Neuronal stem cell (in vitro differentiated cells): ENCODE measurements around the gene PTGIR.

ENCODE experiments used
- DNase-seq: peaks from one replicate; pipeline ENCODE4 v3.0.0-alpha.2; 2013; ENCODE audit warnings: low spot score
- H2AFZ ChIP-seq: one replicate; pipeline ENCODE4 v1.6.1; 2013; ENCODE audit warnings: mild to moderate bottlenecking, low read length, inconsistent platforms
- H2AK5ac ChIP-seq: 2 replicates; pipeline ENCODE4 v1.6.1; 2013; ENCODE audit warnings: low read depth, mild to moderate bottlenecking, inconsistent platforms, low read length, moderate library complexity, mixed read lengths
- H2BK120ac ChIP-seq: 2 replicates; pipeline ENCODE4 v1.6.1; 2013; ENCODE audit warnings: low read depth, mild to moderate bottlenecking, inconsistent platforms, low read length, moderate library complexity, mixed read lengths
- H2BK12ac ChIP-seq: one replicate; pipeline ENCODE4 v1.6.1; 2013; ENCODE audit warnings: low read length, inconsistent platforms
- H2BK15ac ChIP-seq: 2 replicates; pipeline ENCODE4 v1.6.1; 2013; ENCODE audit warnings: mild to moderate bottlenecking, low read length, inconsistent platforms, mixed read lengths
- H2BK5ac ChIP-seq: one replicate; pipeline ENCODE4 v1.6.1; 2013; ENCODE audit warnings: inconsistent platforms, mild to moderate bottlenecking, low read length, moderate library complexity
- H3K14ac ChIP-seq: one replicate; pipeline ENCODE4 v1.6.1; 2013; ENCODE audit warnings: low read length, inconsistent platforms
- H3K18ac ChIP-seq: 2 replicates; pipeline ENCODE4 v1.6.1; 2013; ENCODE audit warnings: low read length, inconsistent platforms
- H3K23ac ChIP-seq: 2 replicates; pipeline ENCODE4 v1.6.1; 2013; ENCODE audit warnings: low read depth, mild to moderate bottlenecking, mixed read lengths, low read length, inconsistent platforms; ENCODE audit not compliant: poor library complexity
- H3K27ac ChIP-seq: replicated peaks from 3 replicates; pipeline ENCODE4 v1.5.1; 2013; ENCODE audit warnings: low read length, inconsistent platforms
- H3K27me3 ChIP-seq, 3 experiments: 2 replicates each; pipeline ENCODE4 v1.6.1; 2013; ENCODE audit warnings: low read length in 3 of 3, mild to moderate bottlenecking in 2 of 3, inconsistent platforms in 1 of 3, low read depth in 1 of 3, mixed read lengths in 1 of 3, moderate library complexity in 1 of 3; ENCODE audit not compliant: control insufficient read depth in 3 of 3, insufficient read depth in 3 of 3
- H3K36me3 ChIP-seq, 2 donors: replicated peaks in 1 of 2; 2 replicates each; pipeline ENCODE4 v1.6.1; 2013; ENCODE audit warnings: low read length in 2 of 2; ENCODE audit not compliant: control insufficient read depth in 2 of 2, insufficient read depth in 2 of 2
- H3K4ac ChIP-seq: 2 replicates; pipeline ENCODE4 v1.6.1; 2013; ENCODE audit warnings: inconsistent platforms, mild to moderate bottlenecking, low read length, moderate library complexity
- H3K4me1 ChIP-seq, 2 donors: 1 replicate in 1 of 2; 2 replicates in 1 of 2; pipeline ENCODE4 v1.6.1; 2013; ENCODE audit warnings: low read length in 2 of 2, low read depth in 1 of 2; ENCODE audit not compliant: control insufficient read depth in 2 of 2, insufficient read depth in 1 of 2
- H3K4me2 ChIP-seq: one replicate; pipeline ENCODE4 v1.6.1; 2013; ENCODE audit warnings: mild to moderate bottlenecking, low read length, inconsistent platforms; ENCODE audit not compliant: insufficient read depth, poor library complexity, severe bottlenecking
- H3K4me3 ChIP-seq, 2 donors: 2 replicates each; pipeline ENCODE4 v1.5.1; 2013; ENCODE audit warnings: low read length in 2 of 2, mild to moderate bottlenecking in 2 of 2, inconsistent platforms in 1 of 2, moderate library complexity in 1 of 2
- H3K79me1 ChIP-seq: one replicate; pipeline ENCODE4 v1.6.1; 2013; ENCODE audit warnings: low read depth, mild to moderate bottlenecking, inconsistent platforms, low read length, moderate library complexity
- H3K9ac ChIP-seq: one replicate; pipeline ENCODE4 v1.6.1; 2013; ENCODE audit warnings: mild to moderate bottlenecking, low read depth, low read length, inconsistent platforms; ENCODE audit not compliant: poor library complexity
- H3K9me3 ChIP-seq, 2 donors: replicated peaks in 1 of 2; 2 replicates each; pipeline versions ENCODE3 to v1.6.1; 2013; ENCODE audit warnings: low read length in 2 of 2, mild to moderate bottlenecking in 2 of 2, inconsistent platforms in 1 of 2, low read depth in 1 of 2, mixed read lengths in 1 of 2, moderate library complexity in 1 of 2; ENCODE audit not compliant: control insufficient read depth in 2 of 2, insufficient read depth in 1 of 2
- H4K8ac ChIP-seq: one replicate; pipeline ENCODE4 v1.6.1; 2013; ENCODE audit warnings: low read depth, mild to moderate bottlenecking, inconsistent platforms, low read length, moderate library complexity
- H4K91ac ChIP-seq: one replicate; pipeline ENCODE4 v1.6.1; 2013; ENCODE audit warnings: low read length, low read depth, mild to moderate bottlenecking, inconsistent platforms; ENCODE audit not compliant: poor library complexity
- WGBS, 2 donors: extraction: QIAGEN DNeasy Blood & Tissue Kit; methylation state at CpG; one replicate each; pipeline ENCODE4 v1.1.7; 2013; ENCODE audit warnings: missing lambda C conversion rate in 2 of 2, mixed read lengths in 1 of 2; ENCODE audit not compliant: insufficient read length in 2 of 2, insufficient replicate concordance in 1 of 2; ENCODE audit errors: extremely low coverage in 2 of 2; 5-methylcytosine and 5-hydroxymethylcytosine counted together

Gene PTGIR

DNA sequence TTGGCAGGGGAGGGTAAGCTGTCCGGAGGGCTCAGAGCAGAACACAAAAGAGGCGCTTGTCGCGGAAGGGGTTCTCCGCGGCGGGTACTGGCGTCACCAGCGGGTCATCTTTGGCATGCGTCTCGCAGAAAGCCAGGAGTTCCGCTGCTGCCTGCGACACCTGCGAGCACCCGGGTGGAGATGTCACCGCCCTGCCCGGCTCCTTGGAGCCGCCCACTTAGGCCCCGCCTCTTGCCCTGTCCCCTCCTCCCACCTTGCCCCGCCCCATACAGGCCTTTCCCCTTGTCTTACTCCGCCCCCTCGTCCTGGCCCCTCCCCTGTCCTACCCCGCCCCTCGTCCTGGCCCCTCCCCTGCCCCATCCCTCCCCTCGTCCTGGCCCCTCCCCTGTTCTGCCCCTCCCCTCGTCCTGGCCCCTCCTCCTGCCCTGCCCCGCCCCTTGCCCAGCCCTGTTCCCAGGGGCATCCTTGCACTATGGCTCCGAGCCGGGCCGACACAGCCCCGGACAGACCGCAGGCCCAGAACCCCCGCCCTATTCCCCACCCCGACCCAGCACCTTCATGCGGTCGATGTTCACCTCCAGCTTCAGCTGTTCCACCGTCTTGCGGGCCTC is 9.3 kb upstream of the PTGIR start:
- Histone ChIP-seq H3K4ac (no peak overlapping the region), H3K36me3 (no peaks in the 10 kb centered on the region), H3K23ac (peak overlapping the region; percentile 52), H3K9ac (peak overlapping the region; percentile 74), H4K91ac (no peak overlapping the region), H3K4me1 (peaks cover 16 to 35% of the 10 kb centered on the region in 2 donors), H2BK5ac (peak overlapping the region; percentile 57), H3K18ac (peak overlapping the region; percentile 83), H3K27ac (no peak overlapping the region), H2BK12ac (no peak overlapping the region), H3K4me2 (peak overlapping the region; percentile 98), H3K4me3 (peak overlapping the region; percentile 28 to 76), H3K14ac (no peak overlapping the region), H2BK120ac (no peak overlapping the region), H4K8ac (no peak overlapping the region), H3K9me3 (no peaks in the 10 kb centered on the region), H3K79me1 (no peaks in the 10 kb centered on the region), H2AFZ (peak overlapping the region; percentile 60), H2AK5ac (peak overlapping the region; percentile 64), H3K27me3 (peaks cover 0 to 43% (median 34%) of the 10 kb centered on the region in 3 experiments), H2BK15ac (peak overlapping the region; percentile 90)
- WGBS, 2 donors, result no CpG with 5 or more reads among the region's 38 CpGs
- peak; percentile 89 for DNase-seq

DNA sequence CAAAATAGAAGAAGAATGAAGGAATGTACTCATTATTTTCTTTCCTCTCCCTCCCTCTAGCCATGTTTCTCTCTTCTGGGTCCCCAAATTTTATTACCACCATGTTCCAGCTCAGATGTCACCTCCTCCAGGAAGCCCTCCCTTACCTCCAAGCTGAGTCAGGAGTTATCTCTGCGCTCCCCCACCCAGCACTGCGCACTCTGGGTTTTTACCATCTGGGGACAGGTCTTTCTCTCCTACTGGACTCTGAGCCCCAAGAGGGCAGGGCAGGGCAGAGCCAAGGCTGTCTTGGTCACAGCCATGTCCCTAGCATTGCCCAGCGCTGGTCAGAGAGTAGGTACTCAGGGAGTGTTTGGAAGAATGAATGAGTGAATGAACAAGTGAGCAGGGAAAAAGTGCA is 8.2 kb upstream of the PTGIR start:
- H3K4me1 ChIP-seq, result peaks cover 13 to 29% of the 10 kb centered on the region in 2 donors
- no peak overlapping the region for H2BK120ac ChIP-seq
- no peak overlapping the region for H3K27ac ChIP-seq
- no peaks in the 10 kb centered on the region for H3K79me1 ChIP-seq
- no peak overlapping the region for H3K4me3 ChIP-seq
- no peaks in the 10 kb centered on the region for H3K36me3 ChIP-seq
- H3K4ac ChIP-seq, result no peak overlapping the region
- H4K91ac ChIP-seq, result no peak overlapping the region
- DNase-seq, result no peak
- no peak overlapping the region for H2BK5ac ChIP-seq
- H3K4me2 ChIP-seq, result no peak overlapping the region
- no peak overlapping the region for H2AFZ ChIP-seq
- H2BK12ac ChIP-seq, result no peak overlapping the region
- no peak overlapping the region for H4K8ac ChIP-seq
- no peak overlapping the region for H3K18ac ChIP-seq
- peaks cover 0 to 39% (median 30%) of the 10 kb centered on the region in 3 experiments for H3K27me3 ChIP-seq
- H2AK5ac ChIP-seq, result no peak overlapping the region
- H3K9me3 ChIP-seq, result no peaks in the 10 kb centered on the region
- H3K9ac ChIP-seq, result no peak overlapping the region
- no peak overlapping the region for H3K23ac ChIP-seq
- no peak overlapping the region for H2BK15ac ChIP-seq
- H3K14ac ChIP-seq, result no peak overlapping the region
- no CpG with 5 or more reads among the region's 3 CpGs for WGBS, 2 donors

DNA sequence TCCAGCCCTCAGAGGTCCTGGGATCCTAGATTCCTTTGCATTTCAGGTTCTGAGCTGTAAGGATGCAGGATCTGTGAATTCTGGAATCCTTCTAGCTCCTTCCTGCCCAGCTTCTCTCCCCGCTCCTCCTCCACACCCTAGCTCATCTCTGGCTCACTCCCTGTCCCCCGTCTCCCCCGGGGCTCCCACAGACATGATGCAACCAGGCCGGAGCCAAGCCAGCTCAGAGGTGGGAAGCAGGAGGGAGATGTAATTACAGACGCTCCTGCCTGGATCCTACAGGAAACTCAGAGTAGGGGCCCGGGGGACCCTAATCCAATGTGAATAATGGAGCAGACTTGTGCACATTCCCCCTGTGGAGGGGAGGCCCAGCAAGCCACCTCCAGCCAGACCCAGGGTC is 6.6 kb upstream of the PTGIR start:
- Histone ChIP-seq H3K36me3 (no peaks in the 10 kb centered on the region), H2AFZ (peak overlapping the region; percentile 42), H3K4me1 (peaks cover 15 to 26% of the 10 kb centered on the region in 2 donors), H4K8ac (no peak overlapping the region), H3K9ac (no peak overlapping the region), H3K4ac (no peak overlapping the region), H3K4me3 (no peak overlapping the region), H3K27me3 (peaks cover 0 to 25% (median 22%) of the 10 kb centered on the region in 3 experiments), H2BK5ac (peak overlapping the region; percentile 4), H3K18ac (no peak overlapping the region), H3K14ac (no peak overlapping the region), H2AK5ac (peak overlapping the region; percentile 85), H2BK120ac (peak overlapping the region; percentile 49), H2BK15ac (no peak overlapping the region), H3K4me2 (no peak overlapping the region), H4K91ac (no peak overlapping the region), H3K23ac (no peak overlapping the region), H3K27ac (no peak overlapping the region), H3K9me3 (no peaks in the 10 kb centered on the region), H2BK12ac (no peak overlapping the region), H3K79me1 (no peaks in the 10 kb centered on the region)
- WGBS, 2 donors, result no CpG with 5 or more reads among the region's 6 CpGs
- no peak for DNase-seq

DNA sequence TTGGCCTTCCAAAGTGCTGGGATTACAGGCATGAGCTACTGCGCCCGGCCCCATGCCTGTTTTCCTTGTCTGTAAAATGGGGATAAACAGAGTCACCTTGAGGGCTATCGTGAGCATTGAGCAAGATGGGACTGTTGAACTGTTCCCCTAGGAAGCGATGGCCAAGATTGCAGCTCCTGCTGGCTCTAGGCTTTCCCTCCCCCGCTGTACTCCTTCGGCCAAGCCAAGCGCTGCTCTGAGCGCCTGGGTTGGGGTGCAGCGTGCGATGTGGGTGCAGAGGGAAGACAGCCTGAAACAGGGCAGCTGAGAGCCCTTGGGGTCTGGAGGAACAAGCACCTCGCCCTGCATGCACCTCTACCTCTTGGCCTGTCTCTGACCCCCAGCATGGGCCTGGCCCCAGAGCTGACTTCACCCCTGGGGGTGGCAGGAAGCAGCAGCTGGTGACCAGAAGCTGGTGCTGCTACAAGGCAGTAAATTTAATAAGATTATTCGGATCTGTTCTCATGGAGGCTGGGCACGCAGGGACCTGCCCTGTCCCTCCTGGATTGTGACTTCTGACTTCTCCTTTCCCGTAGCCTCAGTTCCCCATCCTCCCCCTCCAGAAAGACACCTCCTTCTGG is 5.8 kb upstream of the PTGIR start:
- Histone ChIP-seq H2BK15ac (peak overlapping the region; percentile 88), H3K4me3 (peak overlapping the region in 1 of 2 donors; percentile 46), H3K4me1 (peaks cover 15 to 20% of the 10 kb centered on the region in 2 donors), H3K18ac (peak overlapping the region; percentile 69), H2BK120ac (peak overlapping the region; percentile 77), H4K8ac (peak overlapping the region; percentile 70), H3K79me1 (no peaks in the 10 kb centered on the region), H3K27ac (no peak overlapping the region), H3K9me3 (no peaks in the 10 kb centered on the region), H3K9ac (no peak overlapping the region), H3K4ac (peak overlapping the region; percentile 45), H3K27me3 (peaks cover 0 to 18% (median 18%) of the 10 kb centered on the region in 3 experiments), H3K14ac (no peak overlapping the region), H4K91ac (no peak overlapping the region), H3K36me3 (no peaks in the 10 kb centered on the region), H3K23ac (no peak overlapping the region), H2AK5ac (no peak overlapping the region), H3K4me2 (no peak overlapping the region), H2AFZ (peak overlapping the region; percentile 42), H2BK12ac (no peak overlapping the region), H2BK5ac (no peak overlapping the region)
- DNase-seq, result no peak
- WGBS, 2 donors, result no CpG with 5 or more reads among the region's 14 CpGs
